ENCODE measurements around the gene EFNA5.

Gene EFNA5

GRCh38 chr5:107615299-107615817 is 55.4 kb downstream of the EFNA5 start:
- no peak overlapping the region for H3K4me3 ChIP-seq (ENCODE audit: low read length)
- H3K9me3 ChIP-seq (ENCODE audit: control insufficient read depth, low read depth, low read length), result no peaks in the 10 kb centered on the region
- peaks cover 6% of the 10 kb centered on the region for H3K4me1 ChIP-seq (ENCODE audit: control insufficient read depth, low read depth, low read length)
- H3K27me3 ChIP-seq (ENCODE audit: control insufficient read depth, insufficient read depth, low read length), result no peaks in the 10 kb centered on the region
- no peaks in the 10 kb centered on the region for H3K36me3 ChIP-seq (ENCODE audit: control insufficient read depth, low read depth, low read length)
- H3K27ac ChIP-seq (ENCODE audit: low read length), result no peak overlapping the region
- no peak overlapping the region for H3K9ac ChIP-seq (ENCODE audit: low read length)

GRCh38 chr5:107612541-107612940 is 58.2 kb downstream of the EFNA5 start:
- Histone ChIP-seq H3K36me3 (ENCODE audit: control insufficient read depth, low read depth, low read length) (no peaks in the 10 kb centered on the region), H3K27me3 (ENCODE audit: control insufficient read depth, insufficient read depth, low read length) (no peaks in the 10 kb centered on the region), H3K4me1 (ENCODE audit: control insufficient read depth, low read depth, low read length) (peaks cover 15% of the 10 kb centered on the region), H3K9me3 (ENCODE audit: control insufficient read depth, low read depth, low read length) (no peaks in the 10 kb centered on the region), H3K27ac (ENCODE audit: low read length) (no peak overlapping the region), H3K9ac (ENCODE audit: low read length) (no peak overlapping the region), H3K4me3 (ENCODE audit: low read length) (no peak overlapping the region)

GRCh38 chr5:107610798-107611197 is 59.9 kb downstream of the EFNA5 start:
- no peak overlapping the region for H3K4me3 ChIP-seq (ENCODE audit: low read length)
- H3K9me3 ChIP-seq (ENCODE audit: control insufficient read depth, low read depth, low read length), result no peaks in the 10 kb centered on the region
- no peak overlapping the region for H3K27ac ChIP-seq (ENCODE audit: low read length)
- H3K4me1 ChIP-seq (ENCODE audit: control insufficient read depth, low read depth, low read length), result peaks cover 27% of the 10 kb centered on the region
- no peak overlapping the region for H3K9ac ChIP-seq (ENCODE audit: low read length)
- H3K36me3 ChIP-seq (ENCODE audit: control insufficient read depth, low read depth, low read length), result no peaks in the 10 kb centered on the region
- H3K27me3 ChIP-seq (ENCODE audit: control insufficient read depth, insufficient read depth, low read length), result no peaks in the 10 kb centered on the region

- H3K27me3 ChIP-seq (ENCODE audit: control insufficient read depth, insufficient read depth, low read length), result no peaks in the 10 kb centered on the region
- peaks cover 39% of the 10 kb centered on the region for H3K4me1 ChIP-seq (ENCODE audit: control insufficient read depth, low read depth, low read length)
- H3K9me3 ChIP-seq (ENCODE audit: control insufficient read depth, low read depth, low read length), result no peaks in the 10 kb centered on the region
- H3K27ac ChIP-seq (ENCODE audit: low read length), result no peak overlapping the region
- no peaks in the 10 kb centered on the region for H3K36me3 ChIP-seq (ENCODE audit: control insufficient read depth, low read depth, low read length)
- no peak overlapping the region for H3K4me3 ChIP-seq (ENCODE audit: low read length)
- H3K9ac ChIP-seq (ENCODE audit: low read length), result no peak overlapping the region
Observed at GRCh38 chr5:107607671-107608345, 62.9 kb downstream of the EFNA5 start.

- Histone ChIP-seq H3K4me1 (ENCODE audit: control insufficient read depth, low read depth, low read length) (peaks cover 39% of the 10 kb centered on the region), H3K36me3 (ENCODE audit: control insufficient read depth, low read depth, low read length) (no peaks in the 10 kb centered on the region), H3K27me3 (ENCODE audit: control insufficient read depth, insufficient read depth, low read length) (no peaks in the 10 kb centered on the region), H3K4me3 (ENCODE audit: low read length) (no peak overlapping the region), H3K9me3 (ENCODE audit: control insufficient read depth, low read depth, low read length) (no peaks in the 10 kb centered on the region), H3K9ac (ENCODE audit: low read length) (no peak overlapping the region), H3K27ac (ENCODE audit: low read length) (no peak overlapping the region)
Observed at GRCh38 chr5:107607196-107607595, 63.5 kb downstream of the EFNA5 start.

GRCh38 chr5:107605596-107606125 is 65.1 kb downstream of the EFNA5 start:
- H3K4me3 ChIP-seq (ENCODE audit: low read length), result no peak overlapping the region
- no peaks in the 10 kb centered on the region for H3K36me3 ChIP-seq (ENCODE audit: control insufficient read depth, low read depth, low read length)
- no peaks in the 10 kb centered on the region for H3K9me3 ChIP-seq (ENCODE audit: control insufficient read depth, low read depth, low read length)
- peaks cover 33% of the 10 kb centered on the region for H3K4me1 ChIP-seq (ENCODE audit: control insufficient read depth, low read depth, low read length)
- H3K27ac ChIP-seq (ENCODE audit: low read length), result no peak overlapping the region
- no peaks in the 10 kb centered on the region for H3K27me3 ChIP-seq (ENCODE audit: control insufficient read depth, insufficient read depth, low read length)
- no peak overlapping the region for H3K9ac ChIP-seq (ENCODE audit: low read length)

GRCh38 chr5:107604990-107605389 is 65.7 kb downstream of the EFNA5 start:
- H3K4me1 ChIP-seq (ENCODE audit: control insufficient read depth, low read depth, low read length), result peaks cover 33% of the 10 kb centered on the region
- no peak overlapping the region for H3K27ac ChIP-seq (ENCODE audit: low read length)
- H3K4me3 ChIP-seq (ENCODE audit: low read length), result no peak overlapping the region
- no peaks in the 10 kb centered on the region for H3K36me3 ChIP-seq (ENCODE audit: control insufficient read depth, low read depth, low read length)
- no peak overlapping the region for H3K9ac ChIP-seq (ENCODE audit: low read length)
- H3K9me3 ChIP-seq (ENCODE audit: control insufficient read depth, low read depth, low read length), result no peaks in the 10 kb centered on the region
- no peaks in the 10 kb centered on the region for H3K27me3 ChIP-seq (ENCODE audit: control insufficient read depth, insufficient read depth, low read length)

- H3K27ac ChIP-seq (ENCODE audit: low read length), result no peak overlapping the region
- H3K9me3 ChIP-seq (ENCODE audit: control insufficient read depth, low read depth, low read length), result no peaks in the 10 kb centered on the region
- H3K27me3 ChIP-seq (ENCODE audit: control insufficient read depth, insufficient read depth, low read length), result no peaks in the 10 kb centered on the region
- no peak overlapping the region for H3K9ac ChIP-seq (ENCODE audit: low read length)
- H3K4me3 ChIP-seq (ENCODE audit: low read length), result no peak overlapping the region
- H3K36me3 ChIP-seq (ENCODE audit: control insufficient read depth, low read depth, low read length), result no peaks in the 10 kb centered on the region
- H3K4me1 ChIP-seq (ENCODE audit: control insufficient read depth, low read depth, low read length), result peaks cover 33% of the 10 kb centered on the region
Observed at GRCh38 chr5:107604146-107604910, 66.4 kb downstream of the EFNA5 start.

GRCh38 chr5:107603349-107603748 is 67.4 kb downstream of the EFNA5 start:
- no peaks in the 10 kb centered on the region for H3K9me3 ChIP-seq (ENCODE audit: control insufficient read depth, low read depth, low read length)
- H3K4me1 ChIP-seq (ENCODE audit: control insufficient read depth, low read depth, low read length), result peaks cover 31% of the 10 kb centered on the region
- no peak overlapping the region for H3K27ac ChIP-seq (ENCODE audit: low read length)
- H3K27me3 ChIP-seq (ENCODE audit: control insufficient read depth, insufficient read depth, low read length), result no peaks in the 10 kb centered on the region
- no peaks in the 10 kb centered on the region for H3K36me3 ChIP-seq (ENCODE audit: control insufficient read depth, low read depth, low read length)
- H3K4me3 ChIP-seq (ENCODE audit: low read length), result no peak overlapping the region
- H3K9ac ChIP-seq (ENCODE audit: low read length), result no peak overlapping the region

- H3K27ac ChIP-seq (ENCODE audit: low read length), result no peak overlapping the region
- H3K4me3 ChIP-seq (ENCODE audit: low read length), result no peak overlapping the region
- no peaks in the 10 kb centered on the region for H3K36me3 ChIP-seq (ENCODE audit: control insufficient read depth, low read depth, low read length)
- H3K9me3 ChIP-seq (ENCODE audit: control insufficient read depth, low read depth, low read length), result no peaks in the 10 kb centered on the region
- no peaks in the 10 kb centered on the region for H3K27me3 ChIP-seq (ENCODE audit: control insufficient read depth, insufficient read depth, low read length)
- H3K9ac ChIP-seq (ENCODE audit: low read length), result no peak overlapping the region
- H3K4me1 ChIP-seq (ENCODE audit: control insufficient read depth, low read depth, low read length), result peaks cover 27% of the 10 kb centered on the region
Observed at GRCh38 chr5:107602896-107603295, 67.8 kb downstream of the EFNA5 start.

GRCh38 chr5:107601076-107601475 is 69.7 kb downstream of the EFNA5 start:
- Histone ChIP-seq H3K9ac (ENCODE audit: low read length) (no peak overlapping the region), H3K36me3 (ENCODE audit: control insufficient read depth, low read depth, low read length) (no peaks in the 10 kb centered on the region), H3K27me3 (ENCODE audit: control insufficient read depth, insufficient read depth, low read length) (no peaks in the 10 kb centered on the region), H3K4me3 (ENCODE audit: low read length) (no peak overlapping the region), H3K9me3 (ENCODE audit: control insufficient read depth, low read depth, low read length) (no peaks in the 10 kb centered on the region), H3K27ac (ENCODE audit: low read length) (no peak overlapping the region), H3K4me1 (ENCODE audit: control insufficient read depth, low read depth, low read length) (peaks cover 15% of the 10 kb centered on the region)
